ENCODE results near the gene SRGAP2.
"Not testable (repeated sequence)": the region's sequence is repeated elsewhere in the genome, so short reads cannot be mapped to it uniquely, and the experiment has no call there.

SRGAP2 gene

DNA sequence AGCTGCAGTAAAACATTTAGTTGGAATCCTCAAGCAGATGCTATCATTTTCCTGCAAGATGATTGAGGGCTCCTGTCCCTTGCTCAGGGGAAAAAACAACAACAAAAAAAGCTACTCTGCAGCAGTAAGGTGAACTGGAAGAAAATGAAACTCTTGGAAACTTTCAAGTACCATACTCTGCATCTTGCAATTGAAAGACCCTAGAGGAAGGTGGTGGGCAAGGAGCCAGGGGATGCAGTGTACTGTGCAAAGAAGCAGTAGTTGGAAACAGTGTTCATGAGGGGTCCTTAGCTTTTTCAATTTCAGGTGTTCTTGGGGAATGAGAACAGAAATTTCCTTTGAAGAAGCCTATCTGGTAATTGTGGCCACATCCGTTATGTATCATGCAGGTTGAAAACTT lies 7.5 kb downstream of the SRGAP2 start:
- not testable (repeated sequence) for DNase-seq

DNA sequence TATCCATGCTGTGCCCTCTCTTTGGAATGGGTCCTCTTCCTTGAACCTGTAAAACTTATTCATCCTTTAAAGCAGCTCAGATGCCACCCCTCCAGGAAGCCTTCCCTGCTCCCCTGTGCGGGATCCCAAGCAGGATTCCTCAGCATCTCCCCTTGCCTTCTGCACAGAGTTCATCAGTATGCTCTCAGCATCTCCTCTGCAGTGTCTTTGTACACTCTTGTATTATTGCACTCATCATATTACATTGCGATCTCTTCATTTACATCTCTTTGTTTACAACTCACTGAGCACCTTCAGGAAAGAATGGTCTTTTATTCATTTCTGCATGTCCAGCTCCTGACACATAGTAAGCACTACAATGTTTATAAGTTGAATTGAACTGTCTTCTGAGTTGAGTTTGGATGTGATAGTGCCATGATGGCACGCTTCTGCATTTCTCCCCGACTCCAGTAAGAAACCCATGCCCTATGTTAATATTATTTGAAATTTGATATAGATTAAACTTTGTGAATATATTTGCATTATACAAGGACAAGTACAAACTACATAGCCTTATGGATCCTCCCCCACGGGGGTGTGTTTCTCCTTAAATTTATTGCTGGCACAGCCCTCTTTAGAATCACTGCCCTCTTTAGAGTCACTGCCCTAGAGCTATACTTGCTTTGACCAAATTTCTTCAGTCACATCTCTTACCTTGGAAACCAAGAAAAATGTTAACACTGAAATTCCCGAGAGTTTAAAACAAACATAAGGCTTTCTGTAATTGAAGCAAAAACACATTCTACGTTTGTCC lies 12.5 kb downstream of the SRGAP2 start:
- DNase-seq: not testable (repeated sequence)

DNA sequence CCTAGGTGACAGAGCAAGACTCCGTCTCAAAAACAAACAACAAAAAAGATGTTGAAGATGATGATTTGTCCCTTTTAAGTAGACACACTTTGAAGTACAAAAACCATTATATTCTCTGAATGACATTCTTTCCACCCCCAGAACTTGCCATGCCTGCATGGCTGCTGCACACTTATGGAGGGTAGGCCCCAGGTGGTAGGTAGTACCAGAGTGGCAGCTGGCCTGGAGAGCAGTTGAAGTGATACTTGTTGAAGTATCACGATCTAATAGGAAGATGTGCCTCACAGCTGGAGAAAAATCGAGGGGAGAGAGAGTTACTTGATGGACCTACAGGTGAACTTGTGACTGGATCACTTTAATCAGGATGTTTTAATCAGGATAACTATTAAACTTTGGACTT lies 14.9 kb downstream of the SRGAP2 start:
- not testable (repeated sequence) for DNase-seq

DNA sequence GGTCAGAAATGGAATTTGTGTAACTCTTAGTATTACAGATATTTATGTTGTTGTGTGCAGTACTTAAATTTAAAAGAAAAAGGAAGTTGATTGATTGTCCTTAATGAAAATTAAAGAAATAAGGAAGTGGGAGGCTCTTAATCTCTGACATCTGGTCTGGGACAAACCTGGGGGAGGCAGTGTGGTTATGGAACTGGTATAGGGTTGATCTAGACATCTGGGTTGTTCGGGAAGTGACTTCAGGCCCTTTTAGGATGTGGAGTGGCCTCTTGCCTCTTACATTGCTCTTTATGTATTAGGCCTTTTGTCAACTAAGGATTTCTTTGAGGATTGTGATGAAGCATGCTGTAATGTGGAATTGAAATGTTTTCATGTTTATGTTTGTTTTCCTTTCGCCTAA lies 15.4 kb downstream of the SRGAP2 start:
- not testable (repeated sequence) for DNase-seq

DNA sequence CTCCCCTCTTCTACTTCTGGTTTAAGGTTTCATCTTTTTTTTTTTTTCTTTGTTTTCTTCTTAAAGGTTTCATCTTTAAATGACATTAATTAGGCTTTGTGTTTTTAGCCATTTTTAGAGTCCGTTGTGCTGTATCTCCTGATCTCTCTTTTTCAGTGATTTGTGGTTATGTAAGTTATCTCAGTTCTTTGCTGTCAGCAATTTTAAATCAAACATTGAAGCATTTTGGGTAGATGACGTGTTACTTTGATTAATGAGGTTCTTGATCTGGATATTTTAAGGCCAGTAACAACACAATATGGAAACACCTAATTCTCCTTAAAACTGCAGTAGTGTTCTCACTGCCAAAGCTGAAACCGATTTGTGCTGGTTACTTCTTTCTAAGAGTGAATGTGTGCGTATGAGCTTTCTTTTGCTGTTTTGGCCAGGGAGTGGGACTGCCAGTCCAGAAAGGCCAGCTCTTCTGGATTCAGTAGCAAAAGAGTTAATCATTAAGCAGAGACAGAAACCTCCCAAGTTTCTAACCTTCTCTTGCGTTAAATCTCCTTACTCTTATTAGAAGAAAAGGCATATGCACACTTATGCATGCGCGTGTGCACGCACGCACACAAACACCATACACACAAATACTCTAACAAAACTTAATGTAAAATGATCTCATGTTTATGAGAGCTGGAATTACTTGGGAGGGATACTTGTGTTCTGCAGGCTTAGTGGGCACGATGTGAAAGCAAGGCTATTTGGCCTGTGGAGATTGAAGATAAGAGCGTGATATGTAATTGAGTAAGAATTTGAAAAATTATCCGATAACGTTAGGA lies 16.4 kb downstream of the SRGAP2 start:
- not testable (repeated sequence) for DNase-seq

DNA sequence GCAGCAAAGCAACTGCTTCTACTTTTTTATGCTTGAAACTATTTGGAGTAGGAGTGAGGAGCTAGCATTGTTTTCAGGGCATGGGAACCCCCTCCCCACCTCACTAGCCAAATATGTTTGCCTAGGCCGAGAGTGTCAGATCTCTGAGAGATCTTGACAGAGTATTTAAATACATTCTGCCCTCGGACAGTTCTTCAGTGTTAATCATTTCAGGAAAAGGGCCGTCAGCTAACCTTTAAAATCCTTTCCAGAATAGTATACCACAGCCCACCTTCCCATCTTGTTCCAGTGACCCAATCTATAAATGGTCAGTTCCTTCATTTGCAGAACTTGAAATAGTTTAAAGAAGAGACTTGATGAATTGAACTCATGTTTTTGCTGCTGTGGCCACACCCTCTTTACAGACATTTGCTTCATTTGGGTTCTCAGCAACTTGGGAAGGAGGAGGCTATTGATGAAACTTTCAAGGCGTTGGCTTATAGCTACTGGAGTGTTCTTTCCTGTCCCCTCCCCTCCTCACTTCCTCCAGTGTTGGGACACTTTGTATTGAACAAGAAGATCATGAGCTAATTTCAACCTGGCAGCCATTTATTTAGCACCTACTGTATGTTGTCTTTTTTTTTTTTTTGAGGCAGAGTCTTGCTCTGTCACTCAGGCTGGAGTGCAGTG lies 17.1 kb downstream of the SRGAP2 start:
- not testable (repeated sequence) for DNase-seq

DNA sequence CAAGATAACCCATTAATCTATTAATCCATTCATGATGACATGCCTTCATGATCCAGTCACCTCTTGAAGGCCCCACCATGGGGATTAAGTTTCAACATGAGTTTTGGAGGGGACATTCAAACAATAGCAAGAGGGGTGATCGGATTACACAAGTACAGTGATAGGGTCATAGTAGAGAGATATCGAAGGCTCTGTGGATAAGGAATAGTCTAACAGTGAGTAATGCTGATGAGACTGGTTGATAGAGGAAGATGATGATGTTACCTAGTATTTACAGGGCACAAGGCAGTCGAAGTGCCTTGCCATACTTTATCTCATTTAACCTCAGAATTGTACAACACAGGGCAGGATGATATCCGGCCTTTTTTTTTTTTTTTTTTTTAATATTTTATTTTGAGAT lies 18.2 kb downstream of the SRGAP2 start:
- DNase-seq: not testable (repeated sequence)

DNA sequence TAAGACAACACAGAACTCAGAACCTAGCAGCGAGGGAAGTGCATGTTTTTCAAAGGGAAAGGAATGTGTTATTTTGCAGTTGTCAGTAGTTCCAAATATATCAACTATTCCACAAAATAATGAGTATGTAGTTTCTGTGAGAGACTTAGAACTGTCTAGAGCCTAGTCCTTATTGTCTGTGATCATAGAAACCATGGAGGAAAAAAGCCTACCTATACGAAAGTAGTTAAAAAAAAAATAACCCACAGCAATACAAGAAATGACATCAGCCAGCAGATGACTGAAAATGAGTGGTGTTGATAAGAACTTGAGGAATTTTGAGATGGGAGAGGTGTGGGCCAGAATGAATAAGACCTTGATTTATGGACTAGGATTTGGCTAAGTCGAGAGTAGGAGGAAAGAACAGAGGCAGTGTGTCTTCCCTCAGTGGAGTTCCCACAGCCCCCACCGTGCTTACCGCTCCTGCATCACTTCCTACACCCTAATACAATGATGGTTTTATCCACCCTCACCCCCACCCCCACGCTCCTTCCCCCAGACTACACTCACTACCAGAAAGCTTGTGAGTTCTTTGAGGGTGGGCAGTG lies 20.9 kb downstream of the SRGAP2 start:
- DNase-seq: not testable (repeated sequence)

DNA sequence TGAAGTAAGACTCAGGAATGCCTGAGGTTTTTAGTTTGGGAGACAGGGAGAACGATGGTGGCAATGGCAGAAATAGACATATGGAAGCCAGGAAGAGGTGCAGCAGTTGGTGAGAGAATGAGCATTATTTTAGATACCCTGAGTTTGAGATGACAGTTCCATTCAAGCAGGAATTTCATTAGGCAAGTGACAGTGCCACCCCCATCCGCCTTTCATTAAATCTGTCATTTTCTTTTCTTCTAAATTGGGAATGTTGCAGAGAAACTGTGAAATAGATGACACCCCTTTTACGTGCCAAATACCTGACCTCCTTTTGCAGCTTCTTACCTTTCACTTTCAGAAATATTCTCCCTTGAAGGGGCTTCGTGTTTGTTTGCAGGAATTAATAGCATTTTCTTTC lies 22.0 kb downstream of the SRGAP2 start:
- not testable (repeated sequence) for DNase-seq

DNA sequence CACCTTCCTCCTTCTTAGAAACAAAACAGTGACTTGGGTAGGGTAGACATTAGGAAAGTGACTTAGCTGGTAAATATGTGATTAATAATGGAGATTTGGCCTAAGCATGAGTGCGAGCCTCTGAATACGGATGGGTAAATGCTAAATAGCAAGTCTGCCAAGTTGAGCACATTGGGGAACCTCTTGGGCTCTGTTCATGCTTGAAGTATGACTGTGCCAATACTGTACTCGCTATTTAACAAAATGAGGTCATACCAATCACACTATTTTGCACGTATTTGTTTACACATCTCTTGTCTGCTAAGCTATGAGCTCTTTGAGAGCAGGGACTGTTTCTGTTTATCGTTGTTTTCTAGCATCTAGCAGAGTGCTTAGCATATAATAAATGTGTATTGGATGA lies 23.5 kb downstream of the SRGAP2 start:
- DNase-seq: not testable (repeated sequence)

DNA sequence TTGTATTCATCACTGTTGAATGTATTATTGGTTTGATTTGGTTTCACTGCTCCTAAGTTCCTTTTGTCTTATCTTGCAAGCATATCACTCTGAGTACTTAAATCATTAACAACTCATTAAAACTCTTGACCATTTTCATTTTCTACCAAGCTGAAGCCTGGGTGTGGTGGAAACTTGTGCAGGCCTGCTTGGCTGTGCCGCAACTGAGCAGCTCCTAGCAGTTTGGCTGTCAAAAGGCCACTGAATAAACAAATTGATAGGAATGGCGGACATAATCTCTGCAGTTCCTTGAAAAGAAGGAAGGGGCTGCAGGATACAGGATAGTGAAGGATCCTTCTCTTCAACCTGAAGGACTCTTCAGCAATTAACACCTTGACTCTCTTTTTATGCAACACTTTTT lies 25.9 kb downstream of the SRGAP2 start:
- not testable (repeated sequence) for DNase-seq

DNA sequence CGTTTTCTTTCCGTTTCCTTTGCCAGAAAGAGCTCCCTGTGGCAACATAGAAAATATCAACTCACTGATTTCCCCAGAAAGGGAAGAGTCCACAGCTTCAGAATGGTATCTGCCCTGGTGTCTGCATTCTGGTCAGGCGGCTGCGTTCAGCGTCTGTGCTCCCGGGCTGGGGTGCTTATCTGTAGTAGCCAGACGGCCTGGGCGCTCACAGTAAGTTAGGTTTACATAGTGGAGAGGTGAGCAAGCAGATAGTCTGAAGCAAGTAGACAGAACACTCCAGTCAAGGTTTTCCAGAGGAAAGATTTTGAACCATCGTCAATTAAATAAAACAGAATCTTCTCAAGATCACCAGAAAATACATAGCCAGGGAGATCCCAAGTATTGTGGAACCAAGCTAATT lies 28.6 kb downstream of the SRGAP2 start:
- not testable (repeated sequence) for DNase-seq

DNA sequence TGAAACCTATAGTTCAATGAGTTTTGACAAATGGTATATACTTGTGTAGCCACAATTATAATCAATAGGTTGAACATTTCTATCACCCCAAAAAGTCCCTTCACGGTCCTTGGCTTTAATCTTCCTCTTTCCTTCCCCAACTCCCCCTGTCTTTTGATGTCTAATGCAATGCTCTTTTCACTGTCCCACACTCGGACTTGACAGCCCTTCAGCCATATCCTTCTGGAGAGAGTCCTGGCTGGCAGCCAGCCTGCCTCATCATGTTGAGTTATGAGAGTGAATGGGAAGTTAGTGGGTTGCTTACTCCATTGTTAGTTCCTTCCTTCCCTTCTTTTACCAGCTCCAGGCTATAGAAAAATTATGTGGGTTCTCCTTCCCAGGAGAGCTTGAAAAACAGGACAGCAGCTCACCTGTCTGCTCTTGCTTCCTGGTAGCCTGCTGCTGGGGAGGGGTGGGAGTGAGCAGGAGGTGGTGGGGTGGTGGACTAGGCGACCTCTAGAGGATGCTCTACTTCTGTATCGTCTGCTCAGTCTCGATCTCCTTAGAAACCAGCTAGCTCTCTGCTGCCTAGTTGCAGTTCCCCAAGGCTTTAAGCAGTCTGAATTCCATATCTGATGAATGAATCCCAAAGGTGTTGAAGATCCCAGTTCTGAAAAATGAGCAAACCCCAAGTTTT lies 29.8 kb downstream of the SRGAP2 start:
- not testable (repeated sequence) for DNase-seq

DNA sequence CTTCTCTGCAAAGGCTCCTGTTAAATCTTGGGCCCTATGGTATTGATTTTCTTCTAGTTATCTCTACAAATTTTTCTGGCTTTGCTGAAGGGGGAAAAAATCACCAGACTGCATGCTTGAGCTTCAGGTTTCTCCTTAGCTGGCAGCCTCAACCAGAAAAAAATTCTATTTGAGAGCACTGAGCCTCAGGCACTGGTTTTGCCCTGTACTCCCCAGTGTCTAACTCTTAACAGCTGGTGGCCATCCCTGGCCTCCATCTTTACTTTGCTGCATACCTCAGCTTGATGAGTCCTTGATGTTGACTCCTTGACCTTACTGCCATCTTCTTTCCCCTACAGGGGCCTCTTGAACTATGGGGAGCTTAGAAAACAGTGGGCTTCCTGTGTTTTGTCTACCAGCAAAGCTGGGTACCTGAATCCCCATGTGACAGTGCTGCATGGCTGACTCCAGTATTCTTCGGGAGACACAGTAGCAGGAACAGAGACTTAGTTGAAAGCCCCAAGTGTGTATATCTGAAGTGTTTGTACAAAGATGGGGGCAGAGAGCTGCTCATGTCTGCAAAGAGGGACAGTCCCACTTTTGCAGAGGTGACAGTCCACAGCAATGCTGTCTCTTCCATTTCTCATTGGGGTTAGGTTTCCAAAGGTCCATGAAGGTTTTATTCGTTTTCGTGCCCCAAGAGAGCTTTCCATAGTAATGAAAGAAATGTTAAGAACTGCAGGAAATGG lies 31.0 kb downstream of the SRGAP2 start:
- not testable (repeated sequence) for DNase-seq

DNA sequence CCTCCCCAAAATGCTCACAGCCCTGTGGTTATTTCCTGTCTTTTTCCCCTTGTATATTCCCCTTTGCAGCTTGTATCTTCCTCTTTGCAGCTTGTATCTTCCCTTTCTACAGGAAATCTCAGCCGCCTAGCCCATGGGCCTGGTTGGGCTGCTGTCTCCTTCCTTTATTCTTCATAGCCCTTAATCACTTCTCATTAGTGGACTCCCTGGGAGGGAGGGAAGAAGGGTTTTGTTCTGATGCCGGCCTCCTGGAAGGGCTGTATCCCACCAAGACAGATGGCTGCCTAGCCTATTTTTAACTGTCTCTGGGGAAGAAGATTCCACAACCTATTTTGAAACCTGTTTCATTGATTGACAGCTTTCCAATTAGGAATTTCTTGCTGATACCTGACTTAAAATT lies 31.8 kb downstream of the SRGAP2 start:
- not testable (repeated sequence) for DNase-seq

DNA sequence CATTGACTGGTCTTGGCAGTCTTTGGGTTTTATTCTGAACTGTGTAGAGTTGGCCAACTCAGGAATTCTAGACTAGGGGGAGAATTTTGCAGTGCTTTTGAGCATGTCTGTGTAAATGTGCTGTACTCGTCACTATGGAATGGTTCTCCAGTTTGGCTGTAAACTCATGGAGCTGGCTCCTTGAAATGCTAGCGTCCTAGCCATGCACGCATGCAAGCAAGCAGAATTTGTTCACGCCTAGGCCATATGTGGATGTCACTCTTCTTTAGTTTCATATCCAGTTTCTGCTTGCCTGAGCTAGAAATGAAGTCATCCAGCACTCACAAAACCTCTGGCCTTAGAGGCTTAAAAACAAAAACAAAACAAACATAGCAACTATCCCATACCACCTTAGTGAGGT lies 36.9 kb downstream of the SRGAP2 start:
- not testable (repeated sequence) for DNase-seq

DNA sequence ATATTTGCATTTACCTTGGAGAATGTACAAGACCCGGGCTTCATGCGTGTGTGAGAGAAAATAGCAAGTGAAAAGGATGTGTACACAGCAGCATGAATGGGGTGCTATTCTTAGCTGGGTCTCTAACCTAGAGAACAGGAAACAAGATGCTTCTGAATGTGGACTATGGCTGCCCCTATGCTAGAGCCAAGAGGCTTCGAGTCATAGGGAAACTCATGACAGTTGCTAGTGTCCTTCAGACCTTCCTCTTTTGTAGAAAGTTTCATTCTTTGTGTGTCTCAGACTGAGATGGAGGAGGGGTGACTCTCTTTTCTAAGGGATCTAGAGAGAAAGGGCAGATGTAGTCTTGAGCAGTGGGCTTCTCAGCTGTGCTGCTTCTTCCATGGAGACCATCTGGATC lies 40.0 kb downstream of the SRGAP2 start:
- not testable (repeated sequence) for DNase-seq

DNA sequence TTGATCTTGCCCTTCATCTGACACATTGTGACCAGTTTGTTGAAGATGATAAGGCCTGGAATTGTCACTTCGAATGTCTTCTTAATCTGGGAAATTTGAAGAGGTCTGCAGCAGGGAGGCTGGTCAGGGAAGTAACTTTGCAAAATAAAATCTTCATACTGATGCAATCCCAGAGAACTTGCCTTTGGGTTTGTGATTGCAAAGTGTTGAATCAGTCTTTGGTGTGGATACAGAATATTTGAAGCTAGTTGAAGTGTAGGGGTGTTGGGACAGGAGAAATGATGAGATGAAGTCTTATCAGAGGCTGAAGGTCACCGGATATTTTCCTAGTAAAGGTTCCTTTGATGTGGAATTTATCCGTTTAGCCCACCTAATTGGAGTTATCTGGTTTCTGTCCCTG lies 42.1 kb downstream of the SRGAP2 start:
- not testable (repeated sequence) for DNase-seq

DNA sequence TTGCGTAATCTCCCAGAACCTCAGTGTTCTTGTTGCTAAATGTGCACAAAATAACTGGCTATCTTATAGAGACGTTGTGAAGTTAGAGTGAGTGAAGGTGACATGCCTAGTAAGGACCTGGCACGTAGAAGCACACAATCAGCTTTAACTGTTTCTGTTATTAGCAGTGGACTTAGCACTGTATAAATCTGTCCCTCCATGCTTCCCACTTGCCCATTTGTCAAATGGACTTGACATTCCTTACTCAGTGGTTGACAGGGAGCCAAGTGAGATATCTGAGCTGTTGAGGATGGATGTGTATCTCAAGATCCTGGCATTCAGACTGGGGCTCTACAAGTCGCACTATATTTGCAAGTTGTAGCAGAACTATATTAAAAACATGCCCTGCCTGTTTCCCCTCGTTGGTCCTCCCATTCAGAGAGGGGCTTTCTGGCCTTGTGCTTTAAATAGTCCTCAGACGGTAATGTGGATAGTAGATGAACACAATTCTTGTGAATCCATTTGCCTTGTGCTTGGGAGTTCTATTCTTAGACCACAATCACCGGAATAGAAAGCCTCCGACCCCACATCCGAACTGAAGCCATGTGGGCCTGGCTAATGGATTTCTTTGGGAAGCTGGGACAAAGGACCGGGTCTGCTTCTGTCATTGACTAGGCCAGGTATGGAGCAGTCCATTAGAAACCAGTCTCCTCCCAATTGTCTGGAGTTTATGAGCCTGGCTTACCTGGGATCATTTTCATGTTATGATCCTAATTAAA lies 43.0 kb downstream of the SRGAP2 start:
- DNase-seq: not testable (repeated sequence)

DNA sequence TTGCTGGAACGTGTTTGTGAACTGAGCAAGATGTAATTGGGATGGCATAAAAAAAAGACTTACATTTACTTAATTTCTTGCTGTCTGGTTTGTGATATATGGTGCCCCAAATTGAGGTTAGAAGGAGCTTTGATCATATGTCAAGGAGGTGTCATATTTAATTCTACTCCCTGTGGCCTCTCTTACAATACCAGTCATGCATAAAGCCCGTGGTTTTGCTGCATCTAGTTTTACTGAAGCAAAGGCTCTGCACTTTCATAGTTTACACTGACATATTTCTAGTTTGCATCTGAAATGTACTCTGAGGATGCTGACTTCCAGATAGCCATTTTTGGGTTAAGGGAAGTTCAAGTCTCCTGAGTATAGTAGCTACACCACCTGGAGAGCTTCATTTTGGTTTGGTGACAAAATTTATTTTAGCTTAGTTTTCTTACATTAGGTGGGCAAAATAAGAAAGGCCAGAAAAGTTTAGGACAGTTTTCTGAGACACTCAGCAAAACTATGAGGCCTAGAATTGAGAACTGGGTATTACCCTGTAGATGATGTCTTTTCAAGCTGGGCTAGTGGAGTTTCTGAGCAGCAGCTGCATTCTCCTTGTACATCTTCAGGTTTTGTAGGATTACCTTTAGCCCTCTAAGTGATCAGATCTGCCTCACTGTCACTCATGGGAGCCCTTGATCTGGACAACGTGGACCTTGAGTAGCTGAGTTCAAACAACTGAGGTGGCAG lies 47.8 kb downstream of the SRGAP2 start:
- not testable (repeated sequence) for DNase-seq
